C4-2B (cell line): ENCODE measurements around the gene MAGI2.

Experiments used
- CTCF ChIP-seq: fragments of 450-650 bp; conservative IDR thresholded peaks from 2 replicates; pipeline ENCODE4 v1.5.1; 2017; ENCODE audit warnings: mild to moderate bottlenecking
- ZFX ChIP-seq: fragments of 450-650 bp; IDR thresholded peaks from 2 replicates; pipeline ENCODE4 v1.6.1; 2017

GRCh38 chr7:79182283-79182682 is 271.2 kb downstream of the MAGI2 start:
- TF ChIP-seq CTCF (no peak), ZFX (no peak)
